ENCODE data around the gene GDPD5.

DNA sequence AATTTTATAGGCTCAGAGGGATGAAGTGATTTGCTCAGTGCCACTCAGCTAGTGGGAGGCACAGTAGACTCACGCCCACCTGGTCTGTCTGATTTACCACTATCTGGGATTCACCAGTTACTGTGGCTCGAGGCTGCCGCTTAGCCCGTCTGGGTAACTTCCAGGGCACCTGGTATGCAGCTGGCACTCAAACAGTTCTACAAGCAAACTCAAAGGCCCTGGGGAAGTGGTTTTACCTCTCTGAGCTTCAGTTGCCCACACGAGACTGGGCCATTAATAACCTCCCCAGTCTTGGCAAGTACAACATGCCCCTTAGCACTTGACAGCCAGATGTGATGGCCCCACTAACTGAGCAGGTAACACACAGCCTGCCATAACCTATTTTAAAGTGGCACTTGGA, 2.6 kb downstream of the GDPD5 start:
- TF ChIP-seq, protein P1, sequence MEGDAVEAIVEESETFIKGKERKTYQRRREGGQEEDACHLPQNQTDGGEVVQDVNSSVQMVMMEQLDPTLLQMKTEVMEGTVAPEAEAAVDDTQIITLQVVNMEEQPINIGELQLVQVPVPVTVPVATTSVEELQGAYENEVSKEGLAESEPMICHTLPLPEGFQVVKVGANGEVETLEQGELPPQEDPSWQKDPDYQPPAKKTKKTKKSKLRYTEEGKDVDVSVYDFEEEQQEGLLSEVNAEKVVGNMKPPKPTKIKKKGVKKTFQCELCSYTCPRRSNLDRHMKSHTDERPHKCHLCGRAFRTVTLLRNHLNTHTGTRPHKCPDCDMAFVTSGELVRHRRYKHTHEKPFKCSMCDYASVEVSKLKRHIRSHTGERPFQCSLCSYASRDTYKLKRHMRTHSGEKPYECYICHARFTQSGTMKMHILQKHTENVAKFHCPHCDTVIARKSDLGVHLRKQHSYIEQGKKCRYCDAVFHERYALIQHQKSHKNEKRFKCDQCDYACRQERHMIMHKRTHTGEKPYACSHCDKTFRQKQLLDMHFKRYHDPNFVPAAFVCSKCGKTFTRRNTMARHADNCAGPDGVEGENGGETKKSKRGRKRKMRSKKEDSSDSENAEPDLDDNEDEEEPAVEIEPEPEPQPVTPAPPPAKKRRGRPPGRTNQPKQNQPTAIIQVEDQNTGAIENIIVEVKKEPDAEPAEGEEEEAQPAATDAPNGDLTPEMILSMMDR (conservative IDR thresholded peaks at IDR 0.05 in 1 of 2, IDR thresholded peaks at IDR 0.05 in 1 of 2; ENCODE audit: low read depth in 1 of 2, low read length in 2 of 2) = no peak
- no peak for TF ChIP-seq EZH2 (IDR thresholded peaks at IDR 0.05; ENCODE audit: low read length, missing control alignments)

Measured in fibroblast of lung (primary cell).